Liver (tissue), 3 donors: ENCODE measurements around the gene CEP68.

Source experiments
- ATF3 ChIP-seq: IDR thresholded peaks from 2 replicates; pipeline ENCODE4 v1.6.1; 2016; ENCODE audit warnings: antibody characterized with exemption
- CTCF ChIP-seq: fragments of 150-350 bp; IDR thresholded peaks from 2 replicates; pipeline ENCODE4 v1.5.1; 2017; ENCODE audit warnings: improper control_type of control experiment, low read depth, low read length; ENCODE audit not compliant: missing input control
- EGR1 ChIP-seq, 2 donors: IDR thresholded peaks; 2 replicates each; pipeline ENCODE4 v1.6.1; 2016 to 2018; ENCODE audit warnings: antibody characterized with exemption in 2 of 2, low read depth in 2 of 2
- FOXA1 ChIP-seq: IDR thresholded peaks from 2 replicates; pipeline ENCODE4 v1.6.1; 2016; ENCODE audit warnings: antibody characterized with exemption
- GABPA ChIP-seq, 2 donors: IDR thresholded peaks in 1 of 2; conservative IDR thresholded peaks in 1 of 2; 2 replicates each; pipeline ENCODE4 v1.6.1; 2016; ENCODE audit warnings: antibody characterized with exemption in 2 of 2, mild to moderate bottlenecking in 1 of 2, moderate library complexity in 1 of 2
- HNF4A ChIP-seq, 2 donors: conservative IDR thresholded peaks; 2 replicates each; pipeline ENCODE4 v1.6.1; 2016; ENCODE audit warnings: antibody characterized with exemption in 2 of 2, mild to moderate bottlenecking in 2 of 2
- JUND ChIP-seq, 2 donors: IDR thresholded peaks; 2 replicates each; pipeline ENCODE4 v1.6.1; 2016; ENCODE audit warnings: antibody characterized with exemption in 2 of 2
- RAD21 ChIP-seq, 2 donors: IDR thresholded peaks; 2 replicates each; pipeline ENCODE4 v1.6.1; 2016; ENCODE audit warnings: antibody characterized with exemption in 2 of 2, mild to moderate bottlenecking in 2 of 2
- REST ChIP-seq: IDR thresholded peaks from 2 replicates; pipeline ENCODE4 v1.6.1; 2016; ENCODE audit warnings: antibody characterized with exemption, mild to moderate bottlenecking
- RXRA ChIP-seq, 2 donors: IDR thresholded peaks; 2 replicates each; pipeline ENCODE4 v1.6.1; 2017 to 2018; ENCODE audit warnings: antibody characterized with exemption in 2 of 2, mild to moderate bottlenecking in 1 of 2
- SP1 ChIP-seq: IDR thresholded peaks from 2 replicates; pipeline ENCODE4 v1.6.1; 2018; ENCODE audit warnings: antibody characterized with exemption, mild to moderate bottlenecking
- YY1 ChIP-seq: IDR thresholded peaks from 2 replicates; pipeline ENCODE4 v1.6.1; 2016; ENCODE audit warnings: antibody characterized with exemption, mild to moderate bottlenecking
- TF ChIP-seq, protein P1 (sequence below): IDR thresholded peaks from 2 replicates; pipeline ENCODE4 v1.6.1; 2016; ENCODE audit warnings: antibody characterized with exemption
- donor health status: healthy.
- donor health status: healthy.

DNA sequence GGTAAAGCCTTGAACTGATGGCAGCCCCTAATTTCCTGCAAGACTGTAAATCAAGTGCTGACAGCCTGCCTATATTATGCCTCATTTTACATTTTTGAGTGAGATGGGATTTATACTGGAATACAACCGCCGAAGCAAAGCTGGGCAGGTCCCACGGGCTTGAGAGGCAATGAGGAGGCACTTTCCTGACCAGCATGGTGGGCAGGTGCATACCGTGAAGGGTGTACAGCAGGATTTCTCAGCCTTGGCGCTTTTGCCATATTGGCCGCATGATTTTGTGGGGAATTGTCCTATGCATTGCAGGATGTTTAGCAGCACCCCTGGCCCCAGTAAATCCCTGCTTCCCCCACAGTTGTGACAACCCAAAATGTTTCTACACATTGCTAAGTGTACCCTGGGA is 22.8 kb downstream of the CEP68 start:
- TF ChIP-seq CTCF = no peak
- no peak for TF ChIP-seq REST
- TF ChIP-seq GABPA (IDR thresholded peaks at IDR 0.05 in 1 of 2, conservative IDR thresholded peaks at IDR 0.05 in 1 of 2) = no peak
- no peak for TF ChIP-seq ATF3
- TF ChIP-seq, protein P1, sequence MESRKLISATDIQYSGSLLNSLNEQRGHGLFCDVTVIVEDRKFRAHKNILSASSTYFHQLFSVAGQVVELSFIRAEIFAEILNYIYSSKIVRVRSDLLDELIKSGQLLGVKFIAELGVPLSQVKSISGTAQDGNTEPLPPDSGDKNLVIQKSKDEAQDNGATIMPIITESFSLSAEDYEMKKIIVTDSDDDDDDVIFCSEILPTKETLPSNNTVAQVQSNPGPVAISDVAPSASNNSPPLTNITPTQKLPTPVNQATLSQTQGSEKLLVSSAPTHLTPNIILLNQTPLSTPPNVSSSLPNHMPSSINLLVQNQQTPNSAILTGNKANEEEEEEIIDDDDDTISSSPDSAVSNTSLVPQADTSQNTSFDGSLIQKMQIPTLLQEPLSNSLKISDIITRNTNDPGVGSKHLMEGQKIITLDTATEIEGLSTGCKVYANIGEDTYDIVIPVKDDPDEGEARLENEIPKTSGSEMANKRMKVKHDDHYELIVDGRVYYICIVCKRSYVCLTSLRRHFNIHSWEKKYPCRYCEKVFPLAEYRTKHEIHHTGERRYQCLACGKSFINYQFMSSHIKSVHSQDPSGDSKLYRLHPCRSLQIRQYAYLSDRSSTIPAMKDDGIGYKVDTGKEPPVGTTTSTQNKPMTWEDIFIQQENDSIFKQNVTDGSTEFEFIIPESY = no peak
- no peak for TF ChIP-seq YY1
- no peak for TF ChIP-seq HNF4A (conservative IDR thresholded peaks at IDR 0.05)
- no peak for TF ChIP-seq RXRA (IDR thresholded peaks at IDR 0.05)
- TF ChIP-seq JUND (IDR thresholded peaks at IDR 0.05) = no peak
- no peak for TF ChIP-seq RAD21 (IDR thresholded peaks at IDR 0.05)
- no peak for TF ChIP-seq FOXA1
- TF ChIP-seq EGR1 (IDR thresholded peaks at IDR 0.05; ENCODE audit: low read depth in 2 of 2) = no peak
- no peak for TF ChIP-seq SP1
